ENCODE results near the gene PELO. TPM values are rescaled to one million over a fixed set of nuclear protein-coding genes. Genes with fewer than 3 reads are reported as not detected.
"Not testable (repeated sequence)": the region's sequence is repeated elsewhere in the genome, so short reads cannot be mapped to it uniquely, and the experiment has no call there.

The PELO gene
- total RNA-seq, 4 donors from 2014 or later, result 10.2 to 22.3 (median 12.9) TPM

GRCh38 chr5:52810426-52810825, 22.7 kb downstream of the PELO start:
- H3K4me1 ChIP-seq, result peaks cover 0 to 12% (median 0%) of the 10 kb centered on the region in 4 donors
- peak overlapping the region in 2 of 4 donors; percentile 21 to 58 for H3K27ac ChIP-seq

GRCh38 chr5:52811067-52811749, 23.5 kb downstream of the PELO start:
- Histone ChIP-seq H3K36me3 (no peaks in the 10 kb centered on the region), H3K9me3 (no peaks in the 10 kb centered on the region), H3K4me3 (no peak overlapping the region), H3K27ac (no peak overlapping the region), H3K4me1 (peaks cover 0 to 10% (median 0%) of the 10 kb centered on the region in 4 donors), H3K27me3 (no peaks in the 10 kb centered on the region)
- TF ChIP-seq POLR2A (IDR thresholded peaks at IDR 0.05), result no peak
- TF ChIP-seq, protein P1, sequence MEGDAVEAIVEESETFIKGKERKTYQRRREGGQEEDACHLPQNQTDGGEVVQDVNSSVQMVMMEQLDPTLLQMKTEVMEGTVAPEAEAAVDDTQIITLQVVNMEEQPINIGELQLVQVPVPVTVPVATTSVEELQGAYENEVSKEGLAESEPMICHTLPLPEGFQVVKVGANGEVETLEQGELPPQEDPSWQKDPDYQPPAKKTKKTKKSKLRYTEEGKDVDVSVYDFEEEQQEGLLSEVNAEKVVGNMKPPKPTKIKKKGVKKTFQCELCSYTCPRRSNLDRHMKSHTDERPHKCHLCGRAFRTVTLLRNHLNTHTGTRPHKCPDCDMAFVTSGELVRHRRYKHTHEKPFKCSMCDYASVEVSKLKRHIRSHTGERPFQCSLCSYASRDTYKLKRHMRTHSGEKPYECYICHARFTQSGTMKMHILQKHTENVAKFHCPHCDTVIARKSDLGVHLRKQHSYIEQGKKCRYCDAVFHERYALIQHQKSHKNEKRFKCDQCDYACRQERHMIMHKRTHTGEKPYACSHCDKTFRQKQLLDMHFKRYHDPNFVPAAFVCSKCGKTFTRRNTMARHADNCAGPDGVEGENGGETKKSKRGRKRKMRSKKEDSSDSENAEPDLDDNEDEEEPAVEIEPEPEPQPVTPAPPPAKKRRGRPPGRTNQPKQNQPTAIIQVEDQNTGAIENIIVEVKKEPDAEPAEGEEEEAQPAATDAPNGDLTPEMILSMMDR (IDR thresholded peaks at IDR 0.05), result no peak
- DNase-seq, result no peak

More at GRCh38 chr5:52810426-52810825, 22.7 kb downstream of the PELO start:
- H3K27me3 ChIP-seq, result no peaks in the 10 kb centered on the region
- no peaks in the 10 kb centered on the region for H3K9me3 ChIP-seq
- TF ChIP-seq, protein P1 (IDR thresholded peaks at IDR 0.05), result no peak
- no peak for TF ChIP-seq POLR2A (IDR thresholded peaks at IDR 0.05)
- DNase-seq, result no peak
- no peak overlapping the region for H3K4me3 ChIP-seq
- H3K36me3 ChIP-seq, result no peaks in the 10 kb centered on the region

DNA sequence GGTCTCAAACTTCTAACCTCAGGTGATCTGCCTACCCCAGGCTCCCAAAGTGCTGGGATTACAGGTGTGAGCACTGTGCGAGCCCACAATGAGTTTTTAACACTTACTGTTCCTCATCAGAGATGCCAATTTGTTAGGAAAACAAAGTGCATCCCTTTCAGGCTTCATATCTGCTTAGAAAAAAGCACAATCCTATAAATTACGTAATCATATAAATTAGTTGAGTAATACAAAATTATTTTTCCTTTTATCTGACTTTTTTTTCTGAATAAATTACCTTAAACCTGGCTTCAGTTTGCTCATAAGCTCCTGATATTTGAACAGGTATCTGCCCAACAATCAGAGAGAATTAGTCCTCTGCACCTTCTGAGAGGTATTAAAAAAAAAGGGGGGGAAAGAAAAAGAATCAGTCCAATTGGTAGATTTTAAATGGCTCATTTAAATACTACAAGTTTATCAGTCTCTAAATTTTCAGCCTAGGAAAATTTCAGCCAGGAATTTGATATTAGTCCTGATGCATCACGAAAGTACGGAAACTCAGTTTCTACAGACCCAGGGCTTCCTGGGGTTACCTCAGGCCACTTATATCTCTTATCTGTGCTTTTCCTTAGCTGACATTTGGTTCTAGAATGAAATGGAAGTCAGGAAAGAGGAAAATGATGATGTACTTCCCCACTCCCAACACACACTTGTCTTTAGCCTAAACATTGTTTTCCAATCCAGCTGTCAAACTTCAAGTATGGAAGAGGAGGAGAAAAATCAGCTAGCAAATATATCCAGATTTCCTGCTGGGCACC, 26.8 kb downstream of the PELO start:
- Histone ChIP-seq H3K27ac (peak overlapping the region in 1 of 4 donors; percentile 24), H3K4me1 (no peaks in the 10 kb centered on the region)
- TF ChIP-seq, protein P1 (IDR thresholded peaks at IDR 0.05), result no peak
- TF ChIP-seq POLR2A (IDR thresholded peaks at IDR 0.05), result no peak

GRCh38 chr5:52817818-52818217, 30.1 kb downstream of the PELO start:
- H3K27me3 ChIP-seq, result no peaks in the 10 kb centered on the region
- no peak overlapping the region for H3K27ac ChIP-seq
- no peaks in the 10 kb centered on the region for H3K9me3 ChIP-seq
- H3K4me3 ChIP-seq, result no peak overlapping the region
- no peak for TF ChIP-seq POLR2A (IDR thresholded peaks at IDR 0.05)
- TF ChIP-seq, protein P1 (IDR thresholded peaks at IDR 0.05), result no peak
- H3K4me1 ChIP-seq, result peaks cover 0 to 4% (median 0%) of the 10 kb centered on the region in 4 donors
- DNase-seq, result no peak
- no peaks in the 10 kb centered on the region for H3K36me3 ChIP-seq

More for the DNA sequence above, 26.8 kb downstream of the PELO start:
- H3K36me3 ChIP-seq, result no peaks in the 10 kb centered on the region
- no peaks in the 10 kb centered on the region for H3K9me3 ChIP-seq
- no peak overlapping the region for H3K4me3 ChIP-seq
- DNase-seq, result no peak
- no peaks in the 10 kb centered on the region for H3K27me3 ChIP-seq

DNA sequence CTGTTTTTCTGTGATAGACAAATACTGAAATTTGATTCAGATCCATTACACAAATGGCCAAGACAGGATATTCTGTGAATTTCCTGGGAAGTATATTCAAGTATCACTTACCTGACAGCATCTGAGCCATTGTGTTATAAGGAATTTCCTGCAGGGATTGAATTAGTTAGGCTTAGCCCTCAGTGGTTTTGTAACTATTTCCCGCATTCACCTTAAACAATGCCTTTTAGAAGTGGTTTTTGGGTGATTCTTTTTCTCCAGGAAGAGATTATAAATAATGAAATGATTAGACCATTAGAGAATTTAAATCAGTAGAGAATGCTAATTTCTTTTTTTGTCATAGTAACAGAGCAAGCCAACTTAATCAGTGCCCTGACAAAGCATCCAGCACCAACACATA, 30.6 kb downstream of the PELO start:
- no peaks in the 10 kb centered on the region for H3K27me3 ChIP-seq
- H3K4me1 ChIP-seq, result peaks cover 0 to 4% (median 0%) of the 10 kb centered on the region in 4 donors
- H3K27ac ChIP-seq, result no peak overlapping the region
- no peak for DNase-seq
- no peaks in the 10 kb centered on the region for H3K36me3 ChIP-seq
- H3K9me3 ChIP-seq, result no peaks in the 10 kb centered on the region
- TF ChIP-seq POLR2A (IDR thresholded peaks at IDR 0.05), result no peak
- TF ChIP-seq, protein P1 (IDR thresholded peaks at IDR 0.05), result no peak
- H3K4me3 ChIP-seq, result no peak overlapping the region

- H3K27ac ChIP-seq, result peak overlapping the region in 1 of 4 donors; percentile 14
- not testable (repeated sequence) for H3K4me3 ChIP-seq, H3K9me3 ChIP-seq, H3K36me3 ChIP-seq, H3K4me1 ChIP-seq, DNase-seq, H3K27me3 ChIP-seq
These were observed 31.1 kb downstream of the PELO start for GRCh38 chr5:52818807-52819206.
